ENCODE data around the gene CASK. TPM values are rescaled to one million over a fixed set of nuclear protein-coding genes. Genes with fewer than 3 reads are reported as not detected.

Gene CASK
- total RNA-seq, 4 donors from 2014 or later = 33.1 to 41.6 (median 36.4) TPM

DNA sequence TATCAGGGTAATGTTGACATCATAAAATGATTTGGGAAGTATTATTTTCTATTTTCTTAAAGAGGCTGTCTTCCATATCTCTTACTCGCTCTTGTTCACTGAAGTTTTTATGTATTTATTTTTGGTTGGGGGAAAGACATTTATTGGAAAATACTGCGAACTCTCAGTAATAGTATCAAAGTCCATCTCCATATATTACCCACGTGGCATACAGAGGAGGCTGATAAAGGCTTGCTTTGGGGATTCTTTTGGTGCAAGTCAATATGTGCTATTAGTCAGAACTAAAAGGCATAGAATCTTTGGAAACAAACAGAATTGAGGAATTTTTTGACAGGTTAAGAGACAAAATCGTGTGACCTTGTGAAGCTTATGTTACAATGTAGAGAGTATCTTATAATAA is 374.9 kb downstream of the CASK start:
- no peaks in the 10 kb centered on the region for H3K36me3 ChIP-seq
- H3K4me1 ChIP-seq = no peaks in the 10 kb centered on the region
- DNase-seq = no peak
- TF ChIP-seq, protein P1, sequence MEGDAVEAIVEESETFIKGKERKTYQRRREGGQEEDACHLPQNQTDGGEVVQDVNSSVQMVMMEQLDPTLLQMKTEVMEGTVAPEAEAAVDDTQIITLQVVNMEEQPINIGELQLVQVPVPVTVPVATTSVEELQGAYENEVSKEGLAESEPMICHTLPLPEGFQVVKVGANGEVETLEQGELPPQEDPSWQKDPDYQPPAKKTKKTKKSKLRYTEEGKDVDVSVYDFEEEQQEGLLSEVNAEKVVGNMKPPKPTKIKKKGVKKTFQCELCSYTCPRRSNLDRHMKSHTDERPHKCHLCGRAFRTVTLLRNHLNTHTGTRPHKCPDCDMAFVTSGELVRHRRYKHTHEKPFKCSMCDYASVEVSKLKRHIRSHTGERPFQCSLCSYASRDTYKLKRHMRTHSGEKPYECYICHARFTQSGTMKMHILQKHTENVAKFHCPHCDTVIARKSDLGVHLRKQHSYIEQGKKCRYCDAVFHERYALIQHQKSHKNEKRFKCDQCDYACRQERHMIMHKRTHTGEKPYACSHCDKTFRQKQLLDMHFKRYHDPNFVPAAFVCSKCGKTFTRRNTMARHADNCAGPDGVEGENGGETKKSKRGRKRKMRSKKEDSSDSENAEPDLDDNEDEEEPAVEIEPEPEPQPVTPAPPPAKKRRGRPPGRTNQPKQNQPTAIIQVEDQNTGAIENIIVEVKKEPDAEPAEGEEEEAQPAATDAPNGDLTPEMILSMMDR (IDR thresholded peaks at IDR 0.05) = no peak
- intact Hi-C loops (cut with DNase I) = no loop called here
- no peaks in the 10 kb centered on the region for H3K27me3 ChIP-seq
- H3K27ac ChIP-seq = no peak overlapping the region
- H3K4me3 ChIP-seq (replicated peaks in 1 of 3) = no peak overlapping the region
- 96% methylated on average over 4 of the region's 4 CpGs for WGBS, 2 donors
- H3K9me3 ChIP-seq = no peaks in the 10 kb centered on the region

DNA sequence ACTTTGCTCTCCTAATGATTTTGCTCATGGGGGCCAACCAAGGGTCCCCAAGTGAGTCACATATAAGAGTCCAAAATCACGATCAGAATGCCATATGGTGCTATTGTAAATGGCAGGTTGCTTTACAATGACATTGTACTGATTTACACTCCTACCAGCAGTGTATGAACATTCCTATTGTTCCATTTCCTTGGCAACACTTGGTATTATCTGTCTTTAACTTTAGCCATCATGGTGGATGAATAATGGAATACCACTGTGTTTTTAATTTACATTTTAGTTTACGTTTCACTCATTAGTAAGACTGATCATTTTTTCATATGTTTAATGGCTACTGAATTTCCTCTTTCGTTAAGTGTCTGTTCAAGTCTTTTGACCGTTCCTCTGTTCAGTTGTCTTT is 379.7 kb downstream of the CASK start:
- intact Hi-C loops (cut with DNase I) = no loop called here
- Histone ChIP-seq H3K27me3 (no peaks in the 10 kb centered on the region), H3K4me3 (replicated peaks in 1 of 3) (no peak overlapping the region), H3K36me3 (no peaks in the 10 kb centered on the region), H3K4me1 (no peaks in the 10 kb centered on the region), H3K27ac (no peak overlapping the region), H3K9me3 (no peaks in the 10 kb centered on the region)
- no peak for DNase-seq
- no peak for TF ChIP-seq POLR2A (IDR thresholded peaks at IDR 0.05)
- TF ChIP-seq, protein P1 (IDR thresholded peaks at IDR 0.05) = no peak
- WGBS, 2 donors = 96 to 99% methylated on average over 4 of the region's 4 CpGs

DNA sequence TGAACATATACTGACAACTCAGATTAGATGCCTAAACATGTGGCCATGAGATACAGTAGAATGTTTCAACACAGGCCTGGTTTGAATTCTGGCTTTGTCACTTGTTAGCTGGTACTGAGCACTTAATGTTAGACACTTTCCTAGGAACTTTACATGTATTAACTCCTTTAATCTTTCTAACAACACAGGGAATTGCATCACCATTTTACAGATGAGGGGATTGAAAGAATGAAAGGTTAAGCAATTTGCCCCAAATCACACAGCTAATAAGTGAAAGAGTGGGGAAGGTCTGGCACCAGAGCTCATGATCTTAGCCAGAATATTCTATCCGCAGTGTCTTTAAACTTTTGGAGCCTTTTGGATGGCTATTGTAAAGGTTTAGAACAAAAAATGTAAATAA is 380.3 kb downstream of the CASK start:
- intact Hi-C loops (cut with DNase I) = no loop called here
- Histone ChIP-seq H3K9me3 (no peaks in the 10 kb centered on the region), H3K4me1 (no peaks in the 10 kb centered on the region), H3K27me3 (no peaks in the 10 kb centered on the region), H3K36me3 (no peaks in the 10 kb centered on the region), H3K4me3 (replicated peaks in 1 of 3) (no peak overlapping the region), H3K27ac (no peak overlapping the region)
- DNase-seq = no peak
- 94 to 95% methylated on average over 1 of the region's 1 CpG for WGBS, 2 donors
- TF ChIP-seq, protein P1 (IDR thresholded peaks at IDR 0.05) = no peak
- TF ChIP-seq POLR2A (IDR thresholded peaks at IDR 0.05) = no peak

DNA sequence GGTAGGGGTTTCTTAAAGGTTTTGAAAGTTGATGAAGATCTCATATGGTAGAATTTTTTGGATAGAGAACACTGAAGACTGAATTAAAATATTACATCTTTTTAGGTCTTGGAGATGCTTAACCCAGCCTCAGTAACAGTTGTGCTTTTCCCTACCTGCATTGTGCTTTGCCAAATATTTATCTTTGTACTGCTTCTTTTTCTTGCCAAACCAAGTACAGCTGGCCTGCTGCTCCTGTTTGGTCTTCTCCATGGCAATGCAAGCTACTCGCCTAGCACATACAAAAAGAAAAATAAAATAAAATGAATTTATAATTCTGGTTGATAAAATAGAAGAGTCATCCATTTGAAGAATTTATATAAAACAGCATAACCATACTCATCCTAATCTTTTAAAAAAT is 380.8 kb downstream of the CASK start:
- Histone ChIP-seq H3K9me3 (no peaks in the 10 kb centered on the region), H3K27ac (no peak overlapping the region), H3K4me1 (no peaks in the 10 kb centered on the region), H3K27me3 (no peaks in the 10 kb centered on the region), H3K36me3 (no peaks in the 10 kb centered on the region), H3K4me3 (replicated peaks in 1 of 3) (no peak overlapping the region)
- no peak for DNase-seq
- intact Hi-C loops (cut with DNase I) = no loop called here
- 92 to 97% methylated on average over 1 of the region's 1 CpG for WGBS, 2 donors
- TF ChIP-seq, protein P1 (IDR thresholded peaks at IDR 0.05) = no peak
- no peak for TF ChIP-seq POLR2A (IDR thresholded peaks at IDR 0.05)

DNA sequence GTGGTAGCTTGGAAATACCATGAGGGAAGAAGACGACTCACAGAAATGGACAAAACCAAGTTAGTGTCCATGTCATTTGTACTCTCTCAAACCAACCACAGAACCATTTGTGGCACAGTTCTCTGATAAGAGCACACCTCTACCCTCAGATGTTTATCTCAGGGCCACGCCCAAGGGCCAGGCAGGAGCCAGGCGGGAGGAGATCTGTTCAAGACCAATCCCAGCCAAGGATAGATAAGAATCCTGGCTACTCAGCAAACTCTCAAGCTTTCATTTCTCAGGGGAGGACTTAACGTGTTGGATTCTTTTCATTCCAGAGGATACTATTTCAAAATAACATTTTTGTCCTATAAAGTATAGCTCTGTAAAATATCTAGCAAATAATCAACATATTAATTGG is 381.2 kb downstream of the CASK start:
- Histone ChIP-seq H3K4me1 (no peaks in the 10 kb centered on the region), H3K27me3 (no peaks in the 10 kb centered on the region), H3K9me3 (no peaks in the 10 kb centered on the region), H3K27ac (no peak overlapping the region), H3K4me3 (replicated peaks in 1 of 3) (no peak overlapping the region), H3K36me3 (no peaks in the 10 kb centered on the region)
- TF ChIP-seq, protein P1 (IDR thresholded peaks at IDR 0.05) = no peak
- TF ChIP-seq POLR2A (IDR thresholded peaks at IDR 0.05) = no peak
- 89 to 93% methylated on average over 4 of the region's 4 CpGs for WGBS, 2 donors
- intact Hi-C loops (cut with DNase I) = no loop called here
- no peak for DNase-seq

All from thyroid gland (tissue), 4 donors.